K562 (cell line): ENCODE results near the gene EDEM1. TPM values are rescaled to one million over a fixed set of nuclear protein-coding genes. Genes with fewer than 3 reads are reported as not detected.

Experiments
- CBFA2T2 ChIP-seq: fragments of 450-650 bp; conservative IDR thresholded peaks from 2 replicates; pipeline ENCODE4 v1.6.1; 2017; ENCODE audit warnings: mild to moderate bottlenecking
- CC2D1A ChIP-seq: fragments of 450-650 bp; IDR thresholded peaks from 2 replicates; pipeline ENCODE4 v1.6.1; 2017; ENCODE audit warnings: mild to moderate bottlenecking
- COPS2 ChIP-seq: fragments of 450-650 bp; conservative IDR thresholded peaks from 2 replicates; pipeline ENCODE4 v1.6.1; 2016; ENCODE audit warnings: mild to moderate bottlenecking, moderate library complexity
- FIP1L1 ChIP-seq: fragments of 200-400 bp; formaldehyde crosslinking; IDR thresholded peaks from 2 replicates; pipeline ENCODE4 v1.6.1; 2018; ENCODE audit warnings: mild to moderate bottlenecking, low read depth, low read length; ENCODE audit not compliant: poor library complexity, severe bottlenecking
- ILK ChIP-seq: fragments of 450-650 bp; IDR thresholded peaks from 2 replicates; pipeline ENCODE4 v1.6.1; 2016; ENCODE audit warnings: missing genetic modification characterization, low read depth, mild to moderate bottlenecking, missing compliant biosample characterization, moderate library complexity, borderline replicate concordance
- JUNB ChIP-seq: fragments of 450-650 bp; formaldehyde crosslinking; conservative IDR thresholded peaks from 2 replicates; pipeline ENCODE4 v1.4.0; 2020; ENCODE audit warnings: mild to moderate bottlenecking
- MBD2 ChIP-seq: sonication (generic); IDR thresholded peaks from 2 replicates; pipeline ENCODE4 v1.6.1; 2016; ENCODE audit warnings: low read depth, borderline replicate concordance
- MXI1 ChIP-seq: IDR thresholded peaks from 2 replicates; pipeline ENCODE4 v1.6.1; 2011; ENCODE audit warnings: low read depth, mild to moderate bottlenecking, improper control_type of control experiment, low read length
- SPI1 ChIP-seq: IDR thresholded peaks from 2 replicates; pipeline ENCODE4 v1.6.1; 2011; ENCODE audit warnings: low read depth, low read length, control low read depth, borderline replicate concordance
- SRSF1 ChIP-seq: fragments of 200-400 bp; formaldehyde crosslinking; IDR thresholded peaks from 2 replicates; pipeline ENCODE4 v1.6.1; 2017; ENCODE audit warnings: mild to moderate bottlenecking, low read depth, low read length, moderate library complexity
- STAT5B ChIP-seq: fragments of 250-450 bp; sonication (Bioruptor Pico); IDR thresholded peaks from 2 replicates; pipeline ENCODE4 v1.8.0; 2021; ENCODE audit warnings: mild to moderate bottlenecking, inconsistent platforms
- TAF15 ChIP-seq: fragments of 200-400 bp; formaldehyde crosslinking; IDR thresholded peaks from 2 replicates; pipeline ENCODE4 v1.6.1; 2017; ENCODE audit warnings: mild to moderate bottlenecking, low read depth, low read length, moderate library complexity
- ZNF197 ChIP-seq: fragments of 200-800 bp; sonication (Bioruptor generic); IDR thresholded peaks from 2 replicates; pipeline ENCODE4 v1.6.1; 2016; ENCODE audit warnings: low read depth, missing genetic modification characterization, missing compliant biosample characterization
- ZNF23 ChIP-seq: fragments of 250-450 bp; sonication (Bioruptor Pico); IDR thresholded peaks from 2 replicates; pipeline ENCODE4 v1.4.0; 2020; ENCODE audit warnings: mild to moderate bottlenecking
- ZNF583 ChIP-seq: fragments of 250-450 bp; sonication (Bioruptor Pico); IDR thresholded peaks from 2 replicates; pipeline ENCODE4 v1.4.0; 2020
- polyA plus RNA-seq, 8 experiments: library from polyadenylated mRNA; depleted of rRNA in 4 of 8; stranded (reverse) in 5 of 8; unstranded in 3 of 8; fragments of >200 nt; fragmentation: Nextera tagmentation in 2 of 8; fragmentation: Illumina TruSeq in 1 of 8; extraction: Ambion mirVana in 2 of 8; extraction: Trizol in 1 of 8; gene quantifications; 2 replicates each; pipeline versions ENCODE4 v1.2.1 to v1.2.3, GENCODE V29; 2011 to 2014; ENCODE audit warnings: inconsistent platforms in 1 of 8, missing spikeins in 1 of 8
- total RNA-seq, 7 experiments: library from RNA; depleted of rRNA in 6 of 7; stranded (reverse); fragments of >200 nt in 6 of 7; fragmentation: Illumina TruSeq in 2 of 7; extraction: Trizol in 2 of 7; gene quantifications; 2 replicates each; pipeline versions ENCODE4 v1.2.1 to v1.2.3, GENCODE V29; 2011 to 2021; ENCODE audit warnings: low replicate concordance in 1 of 7
- TF ChIP-seq, protein P1 (sequence below): sonication (generic); formaldehyde crosslinking; IDR thresholded peaks from 2 replicates; pipeline ENCODE4 v1.8.0; 2022; ENCODE audit warnings: mild to moderate bottlenecking, missing genetic modification reagents
- TF ChIP-seq, protein P2 (sequence below), 2 experiments: fragments of 450-650 bp; IDR thresholded peaks; 2 replicates each; pipeline ENCODE4 v1.6.1; 2016
- TF ChIP-seq, protein P3 (sequence below): fragments of 250-450 bp; sonication (Bioruptor Pico); IDR thresholded peaks from 2 replicates; pipeline ENCODE4 v1.8.0; 2021; ENCODE audit warnings: moderate library complexity, mild to moderate bottlenecking, inconsistent platforms
- TF ChIP-seq, protein P4 (sequence below): fragments of 250-450 bp; sonication (Bioruptor Pico); IDR thresholded peaks from 2 replicates; pipeline ENCODE4 v1.5.0; 2021
- TF ChIP-seq, protein P5 (sequence below): sonication (generic); formaldehyde crosslinking; IDR thresholded peaks from 2 replicates; pipeline ENCODE4 v1.8.0; 2023; ENCODE audit warnings: mild to moderate bottlenecking, missing genetic modification reagents

The EDEM1 gene
- total and polyA plus RNA-seq, 9 of the 15 experiments (the other 6 are each of a cell fraction or from before 2014, with no cell fraction given), result 6.2 to 36.7 (median 14.3) TPM

DNA sequence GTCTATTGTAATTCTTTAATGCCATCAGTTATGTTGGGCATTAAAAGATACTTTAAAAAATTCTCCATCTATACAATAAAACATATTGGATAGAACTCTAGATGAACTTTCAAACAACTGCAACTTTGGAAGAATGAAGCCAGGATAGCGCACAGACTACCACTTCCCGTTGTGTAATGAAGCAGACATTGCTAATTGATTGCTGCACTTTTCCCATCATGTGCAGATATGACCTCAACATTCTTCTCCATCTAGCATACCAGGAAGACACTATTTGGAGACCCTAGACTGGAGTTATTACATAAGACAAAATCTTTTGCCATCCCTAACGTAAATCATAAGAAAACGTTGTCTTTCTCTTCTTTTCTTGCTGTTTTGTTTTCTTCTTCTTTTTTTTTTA is 75.0 kb downstream of the EDEM1 start (continued):
- TF ChIP-seq, protein P1, sequence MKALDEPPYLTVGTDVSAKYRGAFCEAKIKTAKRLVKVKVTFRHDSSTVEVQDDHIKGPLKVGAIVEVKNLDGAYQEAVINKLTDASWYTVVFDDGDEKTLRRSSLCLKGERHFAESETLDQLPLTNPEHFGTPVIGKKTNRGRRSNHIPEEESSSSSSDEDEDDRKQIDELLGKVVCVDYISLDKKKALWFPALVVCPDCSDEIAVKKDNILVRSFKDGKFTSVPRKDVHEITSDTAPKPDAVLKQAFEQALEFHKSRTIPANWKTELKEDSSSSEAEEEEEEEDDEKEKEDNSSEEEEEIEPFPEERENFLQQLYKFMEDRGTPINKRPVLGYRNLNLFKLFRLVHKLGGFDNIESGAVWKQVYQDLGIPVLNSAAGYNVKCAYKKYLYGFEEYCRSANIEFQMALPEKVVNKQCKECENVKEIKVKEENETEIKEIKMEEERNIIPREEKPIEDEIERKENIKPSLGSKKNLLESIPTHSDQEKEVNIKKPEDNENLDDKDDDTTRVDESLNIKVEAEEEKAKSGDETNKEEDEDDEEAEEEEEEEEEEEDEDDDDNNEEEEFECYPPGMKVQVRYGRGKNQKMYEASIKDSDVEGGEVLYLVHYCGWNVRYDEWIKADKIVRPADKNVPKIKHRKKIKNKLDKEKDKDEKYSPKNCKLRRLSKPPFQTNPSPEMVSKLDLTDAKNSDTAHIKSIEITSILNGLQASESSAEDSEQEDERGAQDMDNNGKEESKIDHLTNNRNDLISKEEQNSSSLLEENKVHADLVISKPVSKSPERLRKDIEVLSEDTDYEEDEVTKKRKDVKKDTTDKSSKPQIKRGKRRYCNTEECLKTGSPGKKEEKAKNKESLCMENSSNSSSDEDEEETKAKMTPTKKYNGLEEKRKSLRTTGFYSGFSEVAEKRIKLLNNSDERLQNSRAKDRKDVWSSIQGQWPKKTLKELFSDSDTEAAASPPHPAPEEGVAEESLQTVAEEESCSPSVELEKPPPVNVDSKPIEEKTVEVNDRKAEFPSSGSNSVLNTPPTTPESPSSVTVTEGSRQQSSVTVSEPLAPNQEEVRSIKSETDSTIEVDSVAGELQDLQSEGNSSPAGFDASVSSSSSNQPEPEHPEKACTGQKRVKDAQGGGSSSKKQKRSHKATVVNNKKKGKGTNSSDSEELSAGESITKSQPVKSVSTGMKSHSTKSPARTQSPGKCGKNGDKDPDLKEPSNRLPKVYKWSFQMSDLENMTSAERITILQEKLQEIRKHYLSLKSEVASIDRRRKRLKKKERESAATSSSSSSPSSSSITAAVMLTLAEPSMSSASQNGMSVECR (CRISPR knock-in tag), result no peak
- TF ChIP-seq CBFA2T2 (no peak), SRSF1 (no peak), TAF15 (no peak), SPI1 (0 out of 2 replicates have a peak, but pooled peaks have one; percentile 8), FIP1L1 (no peak), MBD2 (no peak), MXI1 (no peak), COPS2 (no peak), ZNF583 (no peak), ZNF23 (CRISPR knock-in tag) (peak; percentile 88), STAT5B (CRISPR knock-in tag) (no peak), JUNB (no peak), ZNF197 (no peak), CC2D1A (no peak), ILK (no peak)
- TF ChIP-seq, protein P2, sequence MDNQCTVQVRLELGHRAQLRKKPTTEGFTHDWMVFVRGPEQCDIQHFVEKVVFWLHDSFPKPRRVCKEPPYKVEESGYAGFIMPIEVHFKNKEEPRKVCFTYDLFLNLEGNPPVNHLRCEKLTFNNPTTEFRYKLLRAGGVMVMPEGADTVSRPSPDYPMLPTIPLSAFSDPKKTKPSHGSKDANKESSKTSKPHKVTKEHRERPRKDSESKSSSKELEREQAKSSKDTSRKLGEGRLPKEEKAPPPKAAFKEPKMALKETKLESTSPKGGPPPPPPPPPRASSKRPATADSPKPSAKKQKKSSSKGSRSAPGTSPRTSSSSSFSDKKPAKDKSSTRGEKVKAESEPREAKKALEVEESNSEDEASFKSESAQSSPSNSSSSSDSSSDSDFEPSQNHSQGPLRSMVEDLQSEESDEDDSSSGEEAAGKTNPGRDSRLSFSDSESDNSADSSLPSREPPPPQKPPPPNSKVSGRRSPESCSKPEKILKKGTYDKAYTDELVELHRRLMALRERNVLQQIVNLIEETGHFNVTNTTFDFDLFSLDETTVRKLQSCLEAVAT (IDR thresholded peaks at IDR 0.05), result peak in 1 of 2 experiments; percentile 80; a peak in 2 of 4 replicates
- TF ChIP-seq, protein P3, sequence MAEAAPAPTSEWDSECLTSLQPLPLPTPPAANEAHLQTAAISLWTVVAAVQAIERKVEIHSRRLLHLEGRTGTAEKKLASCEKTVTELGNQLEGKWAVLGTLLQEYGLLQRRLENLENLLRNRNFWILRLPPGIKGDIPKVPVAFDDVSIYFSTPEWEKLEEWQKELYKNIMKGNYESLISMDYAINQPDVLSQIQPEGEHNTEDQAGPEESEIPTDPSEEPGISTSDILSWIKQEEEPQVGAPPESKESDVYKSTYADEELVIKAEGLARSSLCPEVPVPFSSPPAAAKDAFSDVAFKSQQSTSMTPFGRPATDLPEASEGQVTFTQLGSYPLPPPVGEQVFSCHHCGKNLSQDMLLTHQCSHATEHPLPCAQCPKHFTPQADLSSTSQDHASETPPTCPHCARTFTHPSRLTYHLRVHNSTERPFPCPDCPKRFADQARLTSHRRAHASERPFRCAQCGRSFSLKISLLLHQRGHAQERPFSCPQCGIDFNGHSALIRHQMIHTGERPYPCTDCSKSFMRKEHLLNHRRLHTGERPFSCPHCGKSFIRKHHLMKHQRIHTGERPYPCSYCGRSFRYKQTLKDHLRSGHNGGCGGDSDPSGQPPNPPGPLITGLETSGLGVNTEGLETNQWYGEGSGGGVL (CRISPR knock-in tag), result no peak
- TF ChIP-seq, protein P4, sequence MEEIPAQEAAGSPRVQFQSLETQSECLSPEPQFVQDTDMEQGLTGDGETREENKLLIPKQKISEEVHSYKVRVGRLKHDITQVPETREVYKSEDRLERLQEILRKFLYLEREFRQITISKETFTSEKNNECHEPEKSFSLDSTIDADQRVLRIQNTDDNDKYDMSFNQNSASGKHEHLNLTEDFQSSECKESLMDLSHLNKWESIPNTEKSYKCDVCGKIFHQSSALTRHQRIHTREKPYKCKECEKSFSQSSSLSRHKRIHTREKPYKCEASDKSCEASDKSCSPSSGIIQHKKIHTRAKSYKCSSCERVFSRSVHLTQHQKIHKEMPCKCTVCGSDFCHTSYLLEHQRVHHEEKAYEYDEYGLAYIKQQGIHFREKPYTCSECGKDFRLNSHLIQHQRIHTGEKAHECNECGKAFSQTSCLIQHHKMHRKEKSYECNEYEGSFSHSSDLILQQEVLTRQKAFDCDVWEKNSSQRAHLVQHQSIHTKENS (CRISPR knock-in tag), result no peak
- TF ChIP-seq, protein P5, sequence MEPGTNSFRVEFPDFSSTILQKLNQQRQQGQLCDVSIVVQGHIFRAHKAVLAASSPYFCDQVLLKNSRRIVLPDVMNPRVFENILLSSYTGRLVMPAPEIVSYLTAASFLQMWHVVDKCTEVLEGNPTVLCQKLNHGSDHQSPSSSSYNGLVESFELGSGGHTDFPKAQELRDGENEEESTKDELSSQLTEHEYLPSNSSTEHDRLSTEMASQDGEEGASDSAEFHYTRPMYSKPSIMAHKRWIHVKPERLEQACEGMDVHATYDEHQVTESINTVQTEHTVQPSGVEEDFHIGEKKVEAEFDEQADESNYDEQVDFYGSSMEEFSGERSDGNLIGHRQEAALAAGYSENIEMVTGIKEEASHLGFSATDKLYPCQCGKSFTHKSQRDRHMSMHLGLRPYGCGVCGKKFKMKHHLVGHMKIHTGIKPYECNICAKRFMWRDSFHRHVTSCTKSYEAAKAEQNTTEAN (CRISPR knock-in tag), result no peak
